Right ventricle myocardium inferior (tissue), 1 donor: ENCODE data around the gene STAT1. TPM values are rescaled to one million over a fixed set of nuclear protein-coding genes. Genes with fewer than 3 reads are reported as not detected.

Experiments
- ATAC-seq: fragments of 200-7000 bp; cut with Tn5 transposase; one replicate; pipeline ENCODE4 v1.9.1; 2020; ENCODE audit warnings: mild to moderate bottlenecking, moderate library complexity
- DNase-seq: peaks from one replicate; pipeline ENCODE4 v3.0.0; 2021; ENCODE audit errors: missing footprints
- intact Hi-C: fragments of 100-400 bp; cut with DNase I; formaldehyde crosslinking; loops from one replicate; pipeline ENCODE4 v1.11.0; 2022
- total RNA-seq: library from RNA; stranded (reverse); fragmentation: NEBNext Ultra II Directional; extraction: Animal tissue kit (Norgen Biotek cat#: 25700); gene quantifications from one replicate; pipeline ENCODE4 v1.2.1, GENCODE V29; 2021
- donor health status: DM: no; HTN: yes; CAD: no; lungs with severe emphysema.

Gene STAT1
- total RNA-seq, 1 donor from 2014 or later, result 35.5 TPM

GRCh38 chr2:191012845-191013681, 908 bp downstream of the STAT1 start:
- DNase-seq (no peak), ATAC-seq (peak; percentile 9)
- intact Hi-C loops, result loop anchor here (5.0 to 10.0 kb wide), 2 partner anchors 161 to 662 kb away; partner anchors contain the start of gene NABP1

DNA sequence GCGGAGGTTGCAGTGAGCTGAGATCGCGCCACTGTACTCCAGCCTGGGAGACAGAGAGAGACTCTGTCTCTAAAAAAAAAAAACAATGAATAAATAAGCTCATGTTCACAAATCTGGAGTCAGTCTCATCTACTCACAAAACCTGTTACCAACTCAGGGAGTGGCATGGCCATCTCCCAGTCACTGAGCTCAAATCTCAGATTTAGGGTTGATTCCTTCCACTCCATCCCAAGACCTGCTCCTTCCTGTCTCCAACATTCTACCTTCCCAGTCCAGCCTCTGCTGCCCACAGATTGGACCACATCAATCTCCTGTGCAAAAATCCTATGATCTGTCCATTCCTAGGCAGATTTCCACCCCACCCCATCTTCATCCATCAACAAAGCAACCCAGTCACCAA, 1.6 kb downstream of the STAT1 start:
- intact Hi-C loops, result loop anchor here (5.0 to 10.0 kb wide), 2 partner anchors 160 to 662 kb away; partner anchors contain the start of gene NABP1
- no peak for ATAC-seq
- no peak for DNase-seq

- intact Hi-C loops, result loop anchor here (5.0 to 10.0 kb wide), 2 partner anchors 159 to 664 kb away; partner anchors contain the start of gene NABP1
- ATAC-seq, result no peak
- DNase-seq, result no peak
These were observed 2.8 kb downstream of the STAT1 start for GRCh38 chr2:191010887-191011885.

GRCh38 chr2:191009541-191010374, 4.2 kb downstream of the STAT1 start:
- intact Hi-C loops, result loop anchor here (5.0 to 10.0 kb wide), 2 partner anchors 157 to 665 kb away; partner anchors contain the start of gene NABP1

DNA sequence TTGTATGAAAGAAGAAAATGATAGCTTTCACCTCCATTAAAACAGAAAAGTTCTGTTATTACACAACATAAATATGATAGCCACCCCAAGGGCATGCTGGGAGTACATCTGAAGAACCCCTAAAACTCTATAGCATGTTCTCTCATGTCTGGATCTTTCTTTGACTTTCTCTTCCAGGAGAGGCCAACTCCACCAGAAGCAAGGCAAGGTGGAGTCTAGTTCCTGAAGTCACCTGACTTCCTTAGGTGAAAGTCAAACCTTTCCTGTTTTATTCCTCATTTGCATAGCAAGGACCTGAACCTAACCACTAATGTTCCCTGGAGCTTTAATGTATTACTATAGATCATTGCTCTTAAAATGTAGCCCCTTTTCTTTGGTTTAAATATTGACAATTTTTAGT, 5.7 kb downstream of the STAT1 start:
- intact Hi-C loops, result no loop called here
- ATAC-seq, result no peak
- DNase-seq, result no peak

More at GRCh38 chr2:191009541-191010374, 4.2 kb downstream of the STAT1 start:
- ATAC-seq (no peak), DNase-seq (no peak)

- DNase-seq, result no peak
- intact Hi-C loops, result no loop called here
- ATAC-seq, result no peak
These were observed 6.8 kb downstream of the STAT1 start for GRCh38 chr2:191006997-191007783.

DNA sequence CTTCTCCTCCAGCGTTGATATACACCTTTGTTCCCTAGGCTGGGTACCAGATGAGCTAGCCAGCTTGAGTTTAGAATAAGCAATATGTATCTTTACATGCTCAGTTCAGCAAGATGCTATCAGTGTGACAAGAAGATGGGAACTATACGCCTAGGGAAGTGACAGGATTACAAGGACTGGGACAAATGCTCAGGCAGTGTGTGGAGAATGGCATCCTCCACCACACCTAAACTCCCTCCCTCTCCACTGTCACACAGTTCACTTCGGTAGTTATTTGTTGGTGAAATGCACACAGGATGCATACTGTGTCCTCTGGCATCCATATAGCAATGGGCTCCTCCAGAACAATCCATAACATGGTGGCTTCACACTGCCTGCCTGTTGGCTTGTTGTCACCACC, 7.7 kb downstream of the STAT1 start:
- intact Hi-C loops, result no loop called here
- no peak for DNase-seq
- no peak for ATAC-seq

- intact Hi-C loops, result no loop called here
- ATAC-seq, result no peak
- DNase-seq, result no peak
These were observed 10.3 kb downstream of the STAT1 start for GRCh38 chr2:191003405-191004309.

- ATAC-seq (no peak), DNase-seq (no peak)
- intact Hi-C loops, result no loop called here
These were observed 12.3 kb downstream of the STAT1 start for GRCh38 chr2:191001624-191002023.

DNA sequence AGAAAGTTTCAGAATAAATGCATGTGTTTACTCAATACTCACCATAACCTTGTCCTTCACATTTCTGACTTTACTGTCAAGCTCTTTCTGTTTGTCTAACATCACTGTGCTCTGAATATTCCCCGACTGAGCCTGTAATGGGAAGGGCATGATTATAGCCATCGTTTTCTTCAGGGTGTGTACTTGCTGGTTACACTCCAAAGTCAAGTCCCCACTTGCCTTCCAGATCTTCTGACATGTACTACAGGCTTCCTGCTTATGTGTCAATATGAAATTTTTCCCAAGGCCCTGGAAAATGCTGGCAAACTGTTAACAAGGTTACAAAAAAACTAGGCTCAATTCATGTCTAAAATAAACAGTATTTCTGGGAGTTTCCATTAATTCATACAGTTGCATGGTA, 12.9 kb downstream of the STAT1 start:
- ATAC-seq (no peak), DNase-seq (no peak)
- intact Hi-C loops, result no loop called here

DNA sequence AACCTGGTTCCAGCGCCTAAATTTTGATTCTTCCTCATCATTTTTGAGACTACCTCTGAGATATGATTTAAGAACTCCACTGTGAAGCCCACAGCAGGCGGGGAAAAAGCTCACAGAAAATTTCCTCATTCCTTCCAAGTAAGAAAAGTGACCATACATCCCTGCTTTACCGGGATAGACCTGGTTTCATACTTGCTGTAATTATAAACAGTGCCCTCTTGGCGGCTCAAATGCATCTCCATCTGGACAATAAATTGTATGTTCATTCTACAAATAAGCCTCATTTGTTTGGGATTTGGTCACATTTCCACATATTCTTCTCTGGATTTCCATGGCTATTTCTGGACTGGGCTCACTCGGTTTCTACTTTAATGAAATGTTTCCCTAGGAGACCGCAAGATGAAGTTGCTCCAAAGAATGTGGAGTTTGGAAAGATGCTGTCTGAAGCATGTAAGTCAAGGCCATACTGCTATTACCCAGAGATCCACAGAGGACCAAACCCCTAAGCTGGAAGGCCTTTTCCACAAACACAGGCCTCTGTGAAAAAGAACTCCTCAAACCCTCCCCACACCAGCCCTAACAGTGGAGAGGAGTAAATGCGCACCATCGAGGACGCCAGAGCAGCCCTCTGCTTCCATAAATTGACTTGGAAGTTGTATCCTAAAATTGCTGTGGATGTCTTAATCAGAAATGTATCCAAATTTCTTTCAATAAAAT, 13.9 kb downstream of the STAT1 start:
- intact Hi-C loops, result no loop called here
- ATAC-seq, result no peak
- no peak for DNase-seq

DNA sequence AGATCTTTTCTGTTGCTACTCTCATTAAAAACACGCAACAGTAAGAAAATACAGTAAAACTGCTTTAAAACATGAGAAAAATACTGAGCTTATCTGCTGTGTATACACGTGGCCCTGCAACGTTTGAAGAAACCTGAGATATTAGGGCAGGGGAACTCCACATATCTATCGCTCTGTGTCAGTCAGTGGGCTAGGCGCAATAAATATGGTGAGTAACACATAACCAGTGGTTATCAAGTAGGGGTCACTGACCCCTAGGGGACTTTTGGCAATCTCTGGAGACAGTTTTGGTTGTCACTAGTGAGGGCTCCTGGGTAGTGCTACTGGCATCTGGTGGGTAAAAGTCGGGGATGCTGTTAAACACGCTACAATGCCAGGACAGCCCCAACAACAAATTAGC, 14.9 kb downstream of the STAT1 start:
- no peak for ATAC-seq
- intact Hi-C loops, result no loop called here

GRCh38 chr2:190997526-190998113, 16.4 kb downstream of the STAT1 start:
- intact Hi-C loops, result no loop called here
- no peak for ATAC-seq
- DNase-seq, result no peak

More for the DNA sequence above, 14.9 kb downstream of the STAT1 start:
- no peak for DNase-seq

DNA sequence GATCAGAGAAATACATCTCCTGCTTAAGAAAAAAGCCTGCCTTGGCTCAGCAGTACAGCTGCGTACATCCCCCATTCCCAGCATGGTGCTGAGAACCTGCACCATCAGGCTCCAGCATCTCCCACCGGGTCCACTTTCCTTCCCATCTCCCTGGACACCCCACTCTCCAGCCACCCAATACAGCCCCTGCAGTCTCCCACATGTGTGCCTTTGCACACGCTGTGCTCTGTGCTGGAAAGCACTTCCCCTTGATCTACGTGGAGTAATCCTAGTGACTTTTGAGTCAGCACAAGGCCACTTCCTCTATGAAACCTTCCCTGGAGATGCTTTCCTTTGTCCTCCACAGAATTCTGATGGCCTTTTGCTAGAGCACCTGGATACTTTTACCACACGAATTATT, 17.0 kb downstream of the STAT1 start:
- intact Hi-C loops, result no loop called here
- ATAC-seq, result peak; percentile 52
- no peak for DNase-seq

- ATAC-seq (no peak), DNase-seq (peak; percentile 69)
- intact Hi-C loops, result no loop called here
These were observed 17.5 kb downstream of the STAT1 start for GRCh38 chr2:190996338-190996946.
